ENCODE data around the gene TH.

Gene TH

GRCh38 chr11:2171591-2172003, at the start of gene TH:
Gene TH, minus strand, starts transcription at chr11:2171815. Its CDS starts 29 bp downstream, at chr11:2171786.
- no peak for DNase-seq

GRCh38 chr11:2221024-2221423, 49.4 kb upstream of the TH start:
- DNase-seq: no peak

- no peak for DNase-seq
Measured at GRCh38 chr11:2220173-2220771, 48.7 kb upstream of the TH start.

GRCh38 chr11:2219318-2220017, 47.9 kb upstream of the TH start:
- DNase-seq: no peak

DNA sequence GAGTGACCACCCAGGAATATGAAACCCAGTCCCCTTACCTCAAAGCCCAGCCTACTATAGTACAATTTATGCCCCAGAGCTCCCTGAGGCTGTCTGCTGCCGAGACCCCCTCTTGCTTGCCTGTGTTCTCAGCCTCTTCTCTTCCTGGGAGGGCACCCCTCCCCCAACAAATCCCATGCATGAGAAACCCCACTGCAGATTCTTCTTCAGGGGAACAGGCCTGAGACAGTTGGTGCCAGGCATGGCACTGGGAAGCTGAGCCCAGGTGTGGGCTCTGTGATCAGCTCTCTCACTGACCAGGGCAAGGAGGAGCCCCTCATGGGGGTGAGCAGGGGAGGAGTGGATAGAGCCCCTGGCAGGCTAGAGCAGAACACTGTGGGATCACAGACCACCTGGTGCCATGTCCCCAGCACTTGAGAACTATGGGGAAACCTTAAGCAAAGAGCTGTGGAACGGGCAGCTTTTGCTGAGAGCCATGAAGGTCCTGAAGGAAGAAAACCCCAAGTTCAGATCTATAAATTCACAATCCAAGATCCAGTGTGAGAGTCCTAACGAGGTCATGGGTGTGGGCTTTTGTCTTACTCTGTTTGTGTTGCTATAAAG, 46.5 kb upstream of the TH start:
- no peak for DNase-seq

GRCh38 chr11:2217211-2218030, 45.8 kb upstream of the TH start:
- DNase-seq: peak; percentile 54

DNA sequence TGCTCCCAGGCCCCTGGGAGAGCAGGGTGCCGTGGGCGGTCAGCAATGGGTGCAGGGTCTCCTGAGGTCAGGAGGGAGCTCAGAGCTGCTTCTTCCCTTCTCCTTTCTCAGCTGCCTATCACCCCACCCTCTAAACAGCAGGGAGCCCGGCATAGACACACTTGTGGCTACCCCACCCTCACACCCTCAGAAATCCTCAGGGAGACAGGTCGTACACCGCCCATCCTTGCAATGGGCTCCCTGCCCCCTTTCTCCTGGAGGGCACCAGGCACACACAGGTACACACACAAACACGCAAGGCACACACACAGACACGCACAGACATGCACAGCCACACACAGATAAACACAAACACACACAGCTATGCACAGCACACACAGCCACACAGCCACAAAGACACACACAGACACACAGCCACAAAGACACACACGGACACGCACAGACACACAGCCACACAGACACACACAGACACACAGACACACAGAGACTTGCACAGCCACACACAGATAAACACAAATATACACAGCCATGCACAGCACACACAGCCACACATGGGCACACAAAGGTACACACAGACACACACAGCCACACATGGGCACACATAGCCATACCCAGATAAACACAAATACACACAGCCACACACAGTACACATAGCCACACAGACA, 44.9 kb upstream of the TH start:
- no peak for DNase-seq

DNA sequence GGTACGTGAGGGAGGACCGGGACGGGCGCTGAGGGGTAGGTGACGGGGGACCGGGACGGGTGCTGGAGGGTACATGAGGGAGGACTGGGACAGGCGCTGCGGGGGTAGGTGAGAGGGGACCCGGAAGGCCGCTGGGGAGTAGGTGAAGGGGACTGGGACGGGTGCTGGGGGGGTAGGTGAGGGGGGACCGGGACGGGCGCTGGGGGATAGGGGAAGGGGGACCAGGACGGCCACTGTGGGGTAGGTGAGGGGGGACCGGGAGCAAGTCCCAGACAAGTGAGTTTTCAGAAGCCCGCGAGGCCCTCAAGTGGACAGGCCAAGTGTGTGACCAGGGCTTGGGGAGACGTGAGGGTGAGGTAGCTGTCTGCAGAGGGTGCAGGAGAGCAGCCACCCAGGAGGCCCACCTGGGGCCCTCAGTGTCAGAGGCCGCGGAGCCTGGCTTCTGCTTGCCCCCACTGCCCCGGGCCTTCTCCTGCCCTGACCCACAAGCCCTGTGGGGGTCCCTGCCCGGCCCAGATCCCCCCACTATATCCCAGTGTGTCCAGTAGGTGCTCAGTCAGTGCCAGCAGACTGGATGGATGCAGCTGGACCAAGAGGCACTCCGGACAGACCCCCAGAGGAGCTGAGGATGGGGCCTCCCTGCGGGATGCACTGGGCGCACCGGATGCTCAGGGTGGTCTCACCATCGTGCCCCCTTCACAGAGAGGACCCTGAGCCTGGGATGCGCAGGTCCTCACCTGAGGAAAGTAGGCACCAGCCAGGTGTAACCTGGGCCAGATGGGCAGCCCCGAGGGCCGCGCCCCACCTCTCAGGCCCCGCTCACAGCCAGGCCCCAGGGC, 44.2 kb upstream of the TH start:
- peak; percentile 52 for DNase-seq

- no peak for DNase-seq
Measured at GRCh38 chr11:2215230-2215560, 43.6 kb upstream of the TH start.

DNA sequence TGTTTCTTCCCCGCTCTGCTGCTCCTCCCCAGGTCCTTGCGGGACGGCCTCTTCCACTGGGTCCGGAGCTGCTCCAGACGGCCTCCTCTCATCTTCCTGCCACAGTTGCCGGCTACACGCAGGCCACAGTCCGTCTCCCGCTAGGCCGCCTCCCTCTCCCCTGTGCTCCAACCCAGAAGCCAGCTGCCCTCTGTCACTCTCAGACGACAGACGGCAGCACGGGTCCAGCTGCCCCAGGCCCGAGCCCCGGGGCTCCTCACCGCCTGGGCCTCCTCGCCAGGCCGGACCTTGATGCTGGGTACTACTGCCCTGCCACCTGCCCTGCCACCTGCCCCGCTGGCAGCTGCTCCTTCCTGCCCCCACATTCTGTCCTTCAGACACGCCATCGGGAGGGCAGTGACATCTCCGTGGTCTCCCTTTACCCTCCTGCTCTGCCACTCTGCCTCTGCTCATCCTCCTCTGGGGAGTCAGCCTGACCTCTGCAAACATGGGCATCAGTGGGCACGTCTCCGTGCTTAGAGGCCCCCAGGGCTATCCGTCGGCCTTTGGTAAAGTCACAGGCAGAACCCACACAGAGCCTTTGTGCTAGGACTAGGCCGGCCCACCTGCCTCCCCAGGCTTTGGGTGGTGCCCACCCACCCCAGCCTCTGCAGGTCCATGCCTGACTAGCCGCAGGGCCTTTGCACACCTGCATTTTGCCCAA, 43.1 kb upstream of the TH start:
- DNase-seq: peak; percentile 56

- peak; percentile 35 for DNase-seq
Measured at GRCh38 chr11:2213890-2214526, 42.4 kb upstream of the TH start.

- DNase-seq: peak; percentile 43
Measured at GRCh38 chr11:2213384-2213842, 41.8 kb upstream of the TH start.

DNA sequence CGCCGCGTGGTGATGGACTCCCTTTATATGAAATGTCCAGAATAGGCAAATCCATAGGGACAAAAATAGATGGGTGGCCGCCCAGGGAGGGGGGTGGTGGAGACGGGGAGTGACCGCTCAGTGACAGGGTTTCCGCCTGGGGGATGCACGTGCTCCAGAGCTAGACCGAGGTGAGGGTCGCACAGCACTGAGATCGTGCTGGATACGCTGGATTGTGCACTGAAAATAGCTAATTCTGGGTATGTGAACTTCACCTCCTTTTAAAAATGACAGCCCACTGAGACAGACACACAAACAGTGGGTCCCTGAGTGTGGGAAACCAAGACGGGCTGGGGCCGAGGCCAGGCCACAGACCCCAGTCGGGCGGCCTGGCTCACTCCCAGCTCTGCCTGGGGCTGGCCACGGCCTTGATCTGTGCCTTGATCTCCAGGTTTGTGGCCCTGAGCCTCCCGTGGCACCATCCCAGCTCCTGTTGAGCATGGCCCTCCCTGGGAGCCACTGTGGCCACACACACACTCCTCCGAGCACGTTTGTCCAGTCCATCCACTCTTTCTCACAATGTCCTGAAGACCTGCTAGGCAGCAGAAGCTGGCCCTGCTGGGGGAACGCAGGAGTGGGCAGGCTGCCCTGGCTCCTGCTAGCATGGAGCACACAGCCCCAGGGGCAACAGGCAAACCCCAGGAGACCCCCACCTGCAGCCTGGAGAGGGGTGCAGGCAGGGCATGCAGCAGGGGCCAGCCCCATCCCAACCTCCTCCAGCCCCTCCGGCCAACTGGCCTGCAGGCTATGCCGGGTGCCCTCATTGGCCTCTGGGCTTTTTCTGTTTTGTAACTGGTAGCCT, 41.0 kb upstream of the TH start:
- peak; percentile 54 for DNase-seq

DNA sequence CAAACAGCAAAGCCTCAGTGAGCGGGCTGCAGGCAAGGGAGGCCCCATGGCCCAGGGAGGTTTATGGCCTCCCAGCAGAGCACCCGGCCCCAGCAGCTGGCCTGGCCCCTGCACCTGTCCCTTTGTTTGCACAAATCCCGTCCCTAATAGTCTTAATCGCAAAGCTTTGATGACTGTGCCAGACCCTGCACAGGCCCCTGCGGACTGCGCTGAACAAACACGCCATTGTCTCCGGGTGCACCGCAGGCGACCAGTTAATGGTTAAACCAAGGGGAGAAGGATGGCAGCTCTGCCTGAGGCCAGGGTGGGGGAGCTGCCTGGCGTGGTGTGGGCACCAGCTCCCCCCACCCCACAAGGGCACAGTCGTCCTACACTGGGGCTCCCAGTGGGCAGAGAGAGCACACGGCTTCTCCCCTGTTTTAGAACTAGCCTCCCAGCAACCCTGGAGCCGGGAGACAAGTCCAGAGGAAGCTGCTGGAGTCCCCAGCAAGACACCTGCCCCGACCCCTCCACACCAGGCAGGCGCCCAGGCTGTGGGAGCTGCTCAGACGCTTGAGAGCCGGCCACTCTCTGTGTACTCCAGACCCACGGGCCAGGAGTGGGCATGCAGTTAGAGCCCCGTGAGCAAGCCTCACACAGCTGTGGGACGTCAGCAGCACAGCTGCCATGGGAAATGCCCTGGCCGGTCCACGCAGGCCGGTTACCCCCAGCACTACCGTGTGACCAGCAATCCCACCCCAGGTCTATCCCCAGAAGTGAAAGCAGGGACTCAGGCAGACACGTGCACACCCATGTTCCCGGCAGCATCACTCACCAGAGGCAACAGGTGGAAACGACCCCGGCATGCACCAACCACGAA, 39.7 kb upstream of the TH start:
- DNase-seq: peak; percentile 53

DNA sequence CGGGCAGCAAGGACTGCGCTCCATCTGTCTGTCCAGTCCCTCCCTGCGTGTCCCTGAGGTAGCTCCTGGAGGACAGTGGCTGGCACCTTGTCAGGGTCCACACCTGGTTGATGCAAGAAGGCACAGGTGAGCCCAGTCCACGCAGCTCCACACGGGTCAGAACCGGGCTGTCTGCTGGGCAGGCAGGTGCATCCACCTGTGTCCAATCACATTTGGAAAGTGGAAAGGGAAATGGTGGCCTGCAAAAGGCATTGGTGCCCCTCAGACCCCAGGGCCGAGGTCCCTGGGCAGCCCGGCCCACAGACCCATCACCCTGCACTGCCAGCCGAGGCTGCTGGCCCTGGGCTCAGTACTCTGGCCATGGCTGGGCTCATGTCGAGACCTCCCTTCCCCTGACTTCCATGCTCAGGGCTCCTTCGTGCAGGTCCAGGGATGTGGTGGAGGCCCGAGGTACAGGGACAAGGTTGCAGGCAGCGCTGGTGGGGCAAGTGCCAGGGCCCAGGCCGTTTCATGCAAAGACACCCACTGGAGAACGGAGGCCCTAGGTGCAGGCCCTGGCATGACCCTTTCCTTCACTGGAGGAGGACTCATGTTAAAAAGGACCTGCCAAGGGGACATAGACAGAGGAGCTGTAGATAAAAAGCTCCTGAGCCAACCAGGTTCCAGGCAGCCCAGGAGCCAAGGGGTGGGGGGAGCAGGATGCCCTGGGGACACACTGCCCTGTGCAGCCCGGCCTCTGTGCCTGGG, 38.9 kb upstream of the TH start:
- peak; percentile 40 for DNase-seq

DNA sequence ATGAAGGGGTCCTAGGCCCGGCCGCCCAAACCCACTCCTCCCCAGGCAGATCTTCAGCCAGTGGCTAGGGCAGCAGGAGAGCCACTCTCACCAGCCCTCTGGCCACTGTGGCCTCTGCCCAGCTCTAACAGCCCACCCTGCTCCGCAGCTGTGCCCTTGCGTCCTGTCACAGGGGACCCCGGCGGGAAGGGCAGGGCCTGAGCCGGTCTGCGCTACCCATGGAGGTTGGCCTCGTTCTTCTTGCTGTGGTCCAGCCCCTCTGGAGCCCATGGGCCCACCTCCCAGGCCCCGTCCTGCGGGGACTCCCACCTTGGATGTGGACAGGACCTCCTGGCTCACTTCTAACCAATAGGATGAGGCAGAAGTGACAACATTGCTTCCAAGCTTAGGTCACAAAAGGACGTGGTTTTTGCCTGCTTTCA, 38.3 kb upstream of the TH start:
- DNase-seq: peak; percentile 43

DNA sequence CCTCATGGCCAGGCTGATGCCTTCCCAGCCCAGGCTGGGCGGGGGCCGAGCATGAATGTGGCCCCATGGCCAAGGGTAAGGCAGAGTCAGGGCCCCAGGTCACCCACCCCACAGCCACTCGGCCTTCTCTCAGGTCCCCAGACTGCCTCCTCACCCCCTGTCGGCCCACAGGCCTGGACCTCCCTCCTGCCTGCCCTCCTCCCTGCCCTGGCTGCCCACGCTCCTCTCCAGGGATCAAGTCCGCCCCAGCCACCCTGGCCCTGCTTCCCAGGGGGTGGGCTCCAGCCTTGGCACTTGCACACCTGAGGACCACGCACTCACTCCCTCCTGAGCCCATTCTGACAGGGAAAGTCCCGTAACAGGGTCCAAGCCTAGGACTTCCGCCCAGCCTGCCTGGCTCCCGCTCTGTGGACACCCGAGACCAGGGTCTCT, 37.8 kb upstream of the TH start:
- DNase-seq: peak; percentile 38
